HG03342 (cell line): ENCODE results near the gene IRF2BPL.
"Not testable (repeated sequence)": the region's sequence is repeated elsewhere in the genome, so short reads cannot be mapped to it uniquely, and the experiment has no call there.

Source experiments
- ATAC-seq: cut with Tn5 transposase; IDR thresholded peaks from one replicate; pipeline ENCODE4 v1.9.1; 2021; ENCODE audit warnings: mild to moderate bottlenecking, moderate library complexity; ENCODE audit not compliant: unreplicated experiment

The IRF2BPL gene

DNA sequence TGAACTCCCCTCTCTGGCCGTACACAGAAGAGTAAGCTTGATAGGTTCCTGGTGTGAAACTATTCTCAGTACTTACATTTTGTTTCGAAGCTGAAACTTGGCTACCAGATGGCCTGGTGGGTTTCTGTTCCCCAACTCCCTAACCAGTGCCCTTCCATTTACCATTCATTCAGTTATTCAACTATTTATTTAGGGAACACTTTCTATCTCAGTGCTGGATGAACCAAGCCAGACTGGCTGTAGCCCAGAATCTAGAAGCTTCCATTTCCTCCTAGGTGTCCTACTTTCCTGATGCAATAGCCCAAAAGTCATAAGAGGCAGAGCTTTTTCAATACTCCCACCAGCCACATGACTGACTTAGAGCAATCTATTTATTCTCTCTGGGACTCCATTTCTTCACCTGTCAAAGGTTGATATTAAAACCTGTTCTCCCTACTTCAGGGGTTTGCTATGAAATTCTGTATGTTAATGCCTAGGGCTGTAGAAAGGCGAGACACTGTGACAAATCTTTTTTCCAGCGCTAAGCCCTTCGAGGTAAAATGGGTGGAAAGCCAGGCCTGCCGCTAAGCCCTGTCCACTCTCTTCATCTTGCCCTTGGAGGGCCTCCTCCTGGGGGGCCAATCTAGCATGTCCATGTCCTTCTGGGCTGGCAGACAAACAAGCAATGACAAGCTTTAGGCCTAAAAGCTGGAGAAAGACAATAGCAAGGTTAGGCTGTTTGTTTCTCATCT, 8.1 kb upstream of the IRF2BPL start:
- no peak for ATAC-seq

DNA sequence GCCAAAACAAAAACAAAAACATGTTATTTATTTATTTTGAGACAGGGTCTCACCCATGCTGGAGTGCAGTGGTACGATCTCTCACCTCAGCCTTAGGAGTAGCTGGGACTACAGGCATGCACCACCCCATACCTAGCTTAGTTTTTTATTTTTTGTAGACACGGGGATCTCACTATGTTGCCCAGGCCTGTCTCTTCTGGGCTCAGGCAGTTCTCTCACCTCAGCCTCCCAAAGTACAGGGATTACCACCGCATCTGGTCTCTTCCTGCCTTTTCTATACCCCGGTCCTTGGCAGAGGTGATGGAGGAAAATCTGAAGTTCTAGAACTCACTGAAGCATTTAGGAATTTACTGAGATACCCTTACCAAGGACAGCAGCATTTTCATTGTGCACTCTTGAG, 6.8 kb upstream of the IRF2BPL start:
- no peak for ATAC-seq

DNA sequence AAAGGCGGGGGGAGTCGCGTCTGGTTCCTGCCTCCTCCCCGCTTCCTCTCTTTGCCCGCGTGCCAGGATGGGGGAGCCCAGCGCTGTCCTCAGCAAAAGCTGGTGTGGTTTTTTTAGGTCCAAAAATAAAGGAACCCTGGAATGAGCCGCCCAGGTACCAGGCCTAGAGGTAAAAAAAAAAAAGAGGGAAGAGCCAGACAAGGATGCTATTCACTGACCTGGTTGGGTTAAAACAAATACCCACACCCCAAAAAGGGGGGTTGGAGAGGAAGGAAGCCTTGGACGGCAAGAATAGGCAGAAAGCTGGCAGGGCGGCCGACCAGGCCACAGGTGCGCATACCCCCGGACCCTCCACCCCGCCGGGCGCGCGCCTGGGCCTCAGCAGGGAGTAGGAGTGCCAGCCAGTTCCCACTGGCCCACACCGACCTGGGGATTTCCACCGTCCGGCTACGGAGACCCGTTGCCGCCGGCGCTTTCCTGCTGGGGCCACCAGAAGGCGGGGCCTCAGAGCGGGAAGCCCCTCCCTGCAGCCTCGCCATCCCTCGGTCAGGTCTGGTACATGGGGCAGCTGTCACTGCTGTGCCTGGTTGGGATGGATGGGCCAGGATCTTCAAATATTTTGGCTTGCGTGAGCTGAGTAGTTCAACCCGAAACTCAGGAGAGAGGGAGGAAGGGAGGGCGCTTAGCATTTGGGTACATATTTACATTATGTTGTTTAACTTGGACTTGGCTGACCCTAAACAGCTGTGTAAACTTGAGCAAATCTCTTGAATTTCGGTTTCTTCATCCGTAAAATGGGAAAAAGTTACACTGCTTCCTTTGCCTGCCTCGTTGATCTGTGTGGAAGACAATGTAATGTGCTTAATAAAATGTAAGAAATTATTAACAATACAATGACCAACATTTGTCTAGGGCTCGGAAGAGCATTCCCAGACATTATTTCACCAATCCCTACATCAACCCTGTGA, 5.4 kb upstream of the IRF2BPL start:
- ATAC-seq: peak; percentile 68

DNA sequence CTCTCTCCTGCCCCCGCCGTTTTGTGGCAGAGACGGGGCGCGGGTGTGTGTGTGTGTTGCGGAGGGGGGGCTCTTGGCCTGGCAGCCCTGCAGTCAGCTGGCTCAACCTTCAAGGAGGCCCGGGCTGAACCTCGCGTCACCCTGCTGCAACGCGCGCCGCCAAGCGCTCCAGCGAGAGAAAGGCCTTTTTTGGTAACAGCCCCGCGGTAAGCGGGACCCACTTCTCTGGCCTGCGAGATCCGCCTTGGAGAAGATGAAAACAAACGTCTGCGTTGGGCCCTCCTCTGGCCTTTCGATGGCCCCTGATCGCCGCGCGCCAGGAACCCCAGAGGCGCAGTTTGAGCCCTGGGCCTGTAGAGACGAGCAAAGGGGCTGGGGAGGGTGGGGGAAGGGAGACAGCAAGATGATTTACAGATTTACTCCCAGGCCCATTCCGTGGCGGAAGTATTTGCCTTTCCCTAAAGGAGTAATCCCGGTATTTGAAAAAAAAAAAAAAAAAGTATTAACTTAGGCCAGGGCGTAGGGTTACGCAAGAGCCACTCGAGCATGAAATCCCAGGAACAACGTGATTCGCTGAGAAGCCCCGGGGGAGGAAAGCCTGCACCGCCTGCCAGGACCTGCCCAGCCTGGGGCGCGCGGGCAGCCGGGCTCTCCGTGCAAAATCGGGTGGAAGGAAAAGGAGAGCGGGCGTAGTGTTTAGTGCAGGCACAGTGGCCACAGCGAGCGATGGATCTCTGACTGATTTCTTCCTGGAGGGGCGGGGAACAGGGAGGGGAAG, 4.5 kb upstream of the IRF2BPL start:
- no peak for ATAC-seq

DNA sequence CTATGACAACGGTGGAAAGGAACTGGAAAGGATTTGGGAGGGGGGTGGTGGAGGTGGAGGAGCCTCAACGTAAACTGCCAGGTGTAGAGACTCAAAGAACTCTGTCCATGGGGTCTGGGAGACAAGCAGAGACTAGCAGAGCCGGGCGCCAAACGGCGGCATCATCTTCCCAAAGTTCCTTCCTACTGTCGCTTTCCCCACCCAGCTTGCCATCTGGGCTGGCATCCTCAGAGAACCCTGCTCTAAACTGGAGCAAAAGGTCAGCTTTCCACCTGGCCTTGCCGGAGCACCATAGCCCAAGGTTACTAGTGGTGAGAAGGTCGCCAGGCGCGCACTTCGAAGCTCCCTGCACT, 4.0 kb upstream of the IRF2BPL start:
- no peak for ATAC-seq

DNA sequence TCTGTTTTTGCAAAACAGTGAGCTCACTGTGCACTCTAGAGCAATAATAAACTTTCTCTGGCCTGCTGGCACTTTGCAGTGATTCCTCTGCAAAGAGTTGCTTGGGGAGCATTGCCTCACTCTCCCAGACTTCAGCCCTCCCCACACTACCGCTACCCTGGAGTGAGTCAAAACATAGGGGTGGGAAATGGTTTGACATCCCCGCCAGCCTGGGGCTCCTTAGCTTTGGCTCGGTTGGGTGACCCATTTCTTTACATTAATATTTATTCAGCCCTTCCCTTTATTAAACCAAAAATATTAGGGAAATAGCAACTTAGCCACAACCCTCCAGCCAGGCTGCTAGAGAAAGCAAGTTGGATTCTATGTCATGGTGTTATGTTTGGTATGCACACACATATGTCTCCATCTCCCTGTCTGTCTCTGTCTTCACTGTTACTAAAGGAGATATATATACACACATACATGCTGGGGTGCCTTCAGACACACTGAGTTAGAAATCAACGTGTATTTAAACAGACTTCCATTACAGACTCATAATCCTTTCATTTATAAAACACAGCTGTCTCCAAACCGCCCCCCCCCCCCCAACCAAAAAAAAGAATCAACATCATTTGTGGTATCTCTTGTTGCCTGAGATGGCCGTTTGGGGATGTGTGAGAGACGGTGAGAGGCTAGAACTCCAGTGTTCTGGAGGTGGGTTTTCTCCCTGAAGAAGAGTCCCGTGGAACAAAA, 3.4 kb upstream of the IRF2BPL start:
- no peak for ATAC-seq

DNA sequence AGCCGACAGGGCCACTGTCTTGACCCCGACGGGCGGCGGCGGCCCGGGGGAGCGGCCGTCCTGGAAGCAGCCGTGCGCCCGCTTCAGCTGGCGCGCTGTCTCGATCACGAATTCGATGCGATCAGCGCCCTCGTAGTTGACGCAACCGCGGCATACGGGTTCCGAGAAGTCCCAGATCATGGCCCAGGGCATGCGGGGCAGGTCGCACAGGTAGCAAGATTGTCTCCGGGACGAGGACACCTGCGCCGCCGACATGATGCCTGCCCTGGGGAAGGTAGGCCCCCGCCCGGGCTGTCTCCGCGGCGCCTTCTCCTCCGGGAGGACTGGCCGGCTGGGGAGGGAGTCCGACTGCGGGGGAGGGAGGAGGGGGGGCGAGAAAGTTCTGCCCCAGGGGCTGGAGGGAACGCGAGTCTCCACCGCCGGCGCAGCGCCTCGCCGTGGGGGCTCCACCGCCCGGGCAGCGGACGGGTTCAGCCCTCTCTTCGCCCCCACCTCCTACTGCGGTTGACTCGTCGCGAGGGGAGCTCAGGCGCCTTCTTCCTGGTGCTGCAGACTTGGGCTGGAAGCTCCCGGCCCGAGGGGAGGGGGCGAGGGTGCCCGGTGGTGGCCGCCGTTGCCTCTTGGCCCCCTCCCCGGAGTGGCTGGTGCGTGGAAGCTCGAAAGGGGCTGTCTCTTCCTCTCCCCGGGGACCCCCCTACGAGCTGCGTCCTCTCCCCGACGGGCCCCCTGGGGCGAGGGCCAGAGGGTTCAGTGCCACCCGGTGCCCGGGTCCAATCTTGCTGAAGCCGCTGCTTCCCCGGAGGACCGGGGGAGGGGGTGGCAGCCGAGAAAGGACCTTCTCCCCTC, 747 bp downstream of the IRF2BPL start:
- peak; percentile 29 for ATAC-seq

DNA sequence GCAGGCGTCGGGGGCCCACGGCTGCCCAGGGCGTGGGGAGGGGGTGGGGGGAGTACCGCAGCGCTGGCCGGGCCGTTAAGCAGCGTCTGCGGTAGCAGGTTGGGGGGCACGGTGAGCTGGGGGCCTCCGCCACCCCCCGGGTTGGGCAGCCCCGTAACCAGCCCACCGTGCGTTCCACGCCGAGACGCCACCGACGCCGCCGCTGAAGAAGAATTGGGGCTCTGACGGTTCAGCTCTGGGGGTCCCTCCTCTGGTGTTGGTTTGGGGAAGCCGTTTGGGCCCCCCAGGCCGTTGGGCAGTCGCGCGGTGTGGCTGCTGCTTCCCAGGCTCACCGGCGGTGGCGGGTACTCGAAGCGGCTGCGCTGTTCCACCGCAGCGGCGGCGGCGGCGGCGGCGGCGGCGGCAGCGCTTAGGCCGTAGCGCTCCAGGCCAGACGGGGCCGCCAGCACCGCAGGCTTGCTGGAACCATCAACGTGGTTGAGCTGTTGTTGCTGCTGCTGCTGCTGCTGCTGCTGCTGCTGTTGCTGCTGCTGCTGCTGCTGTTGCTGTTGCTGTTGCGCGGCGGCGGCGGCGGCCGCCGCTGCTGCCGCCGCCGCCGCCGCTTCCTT, 1.5 kb downstream of the IRF2BPL start:
- peak; percentile 13 for ATAC-seq

DNA sequence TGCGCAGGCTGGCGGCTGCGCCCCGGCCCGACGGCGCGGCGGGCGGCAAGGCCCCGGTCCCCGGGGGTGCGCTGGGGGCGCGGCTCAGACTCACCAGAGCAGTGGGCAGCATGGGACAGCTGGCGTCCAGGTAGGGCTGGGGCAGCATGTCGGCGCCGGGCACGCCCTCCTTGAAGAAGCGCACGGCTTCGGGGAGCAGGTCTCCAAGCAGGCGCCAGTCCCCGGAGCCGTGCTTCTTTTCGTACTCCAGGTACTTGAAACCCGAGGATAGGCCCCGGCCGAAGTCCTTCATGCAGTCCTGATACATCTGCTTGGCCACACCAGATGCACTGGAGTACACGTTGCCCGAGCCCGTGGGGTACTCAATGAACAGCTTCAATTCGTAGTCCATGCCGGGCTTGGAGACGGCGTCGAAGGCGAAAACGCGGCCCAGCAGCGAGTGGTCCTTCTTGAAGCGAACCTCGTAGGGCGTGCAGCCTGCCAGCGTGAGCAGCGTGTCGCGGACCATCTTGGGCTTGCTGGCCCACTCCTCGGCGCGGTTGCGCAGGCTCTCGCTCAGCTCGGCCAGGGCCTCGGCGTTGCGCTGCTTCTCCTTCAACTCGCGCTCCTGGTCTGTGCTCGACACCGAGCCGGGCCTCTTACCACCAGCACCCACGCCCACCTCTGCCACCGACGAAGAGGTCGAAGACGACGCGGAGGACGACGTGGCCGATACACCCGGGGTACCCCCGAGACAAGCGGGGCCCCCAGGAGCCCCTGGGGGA, 2.2 kb downstream of the IRF2BPL start:
- no peak for ATAC-seq

DNA sequence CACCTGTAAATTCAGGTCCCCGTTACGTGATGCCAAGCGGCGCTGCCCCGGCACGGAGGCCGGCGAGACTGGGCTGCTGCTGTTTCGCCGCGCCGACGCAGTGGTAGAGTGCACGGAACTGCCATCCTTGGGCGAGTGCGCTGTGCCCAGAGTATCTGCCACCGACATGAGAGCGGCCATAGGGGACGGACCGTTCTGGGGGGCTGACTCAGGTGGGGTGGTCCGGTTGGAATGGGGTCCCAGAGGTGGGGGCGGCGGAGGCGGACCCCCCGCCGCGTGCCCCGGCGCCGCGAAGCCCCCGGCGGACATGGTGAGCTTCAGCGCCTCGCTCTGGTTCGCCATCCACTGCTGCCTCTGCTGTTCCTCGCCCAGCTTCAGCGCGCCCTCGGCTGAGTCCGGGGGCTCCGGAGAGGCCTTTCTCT, 2.8 kb downstream of the IRF2BPL start:
- ATAC-seq: no peak

DNA sequence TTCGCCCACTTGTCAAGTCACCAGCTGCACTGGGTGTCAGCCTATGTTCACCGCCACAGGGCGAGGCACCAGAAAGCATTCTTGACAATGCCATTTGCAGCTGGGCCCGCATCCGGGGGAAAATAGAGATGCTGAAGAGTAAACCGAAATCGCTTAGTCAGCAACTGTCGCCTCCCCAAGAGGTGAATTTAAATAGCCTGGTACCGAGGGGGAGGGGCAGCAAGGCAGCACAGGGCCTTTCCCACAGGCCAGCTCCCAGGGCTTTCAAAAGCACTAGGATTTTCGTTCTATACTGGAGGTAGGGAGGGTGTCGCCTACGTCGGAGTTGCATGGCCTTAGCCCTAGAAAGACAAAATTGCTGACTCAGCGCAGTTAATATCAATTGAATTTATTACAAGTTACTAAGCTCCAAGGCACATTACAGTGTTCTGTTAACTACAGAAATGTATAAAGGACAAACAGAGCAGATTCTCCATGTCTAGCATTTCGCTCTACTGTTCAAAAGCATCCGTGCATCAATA, 4.3 kb downstream of the IRF2BPL start:
- no peak for ATAC-seq

DNA sequence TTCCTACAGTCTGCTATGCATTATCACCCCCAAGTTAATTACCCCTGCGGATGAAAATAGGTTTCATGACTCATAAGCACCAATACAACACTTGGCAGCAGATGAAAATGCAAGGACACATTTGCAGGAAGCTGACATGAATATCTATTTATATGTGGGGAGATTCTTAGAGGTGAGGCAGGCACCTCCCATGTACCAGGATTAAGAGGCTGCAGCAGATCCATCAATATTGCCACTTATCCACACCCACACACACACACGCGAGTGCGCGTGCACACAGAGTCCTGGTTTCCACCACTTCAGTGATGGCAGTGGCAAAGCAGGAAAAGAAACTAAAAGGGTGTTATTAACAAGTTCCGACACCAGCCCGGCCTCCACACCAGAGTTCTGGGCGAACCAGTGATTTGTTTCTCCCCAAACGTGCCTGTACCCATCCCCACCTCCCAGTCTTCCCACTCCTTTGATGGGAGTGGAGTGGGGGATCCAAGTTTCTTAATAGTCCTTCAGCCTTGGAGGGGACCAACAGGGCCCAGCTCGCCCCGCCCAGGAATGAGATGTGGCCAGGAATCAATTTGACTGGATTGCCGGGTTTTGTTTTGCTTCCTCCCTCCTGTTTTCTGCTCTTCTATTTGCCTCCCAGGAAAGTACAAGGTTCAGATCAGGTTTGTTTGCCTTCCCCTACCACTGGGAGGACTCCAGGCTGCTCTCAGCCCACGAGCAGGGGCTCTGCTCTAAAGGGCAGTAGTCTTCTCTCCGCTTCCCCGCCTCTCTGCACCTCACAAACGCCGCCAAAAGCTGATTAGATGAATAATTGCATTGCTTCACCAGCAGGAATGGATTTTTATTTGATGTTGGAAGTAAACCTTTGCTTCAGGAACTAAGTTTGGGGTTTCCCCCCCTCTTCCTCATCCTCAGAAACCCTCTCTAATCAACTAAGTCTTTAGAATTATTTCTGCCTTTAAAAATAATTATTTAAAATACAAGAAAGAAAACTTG, 5.2 kb downstream of the IRF2BPL start:
- ATAC-seq: no peak

DNA sequence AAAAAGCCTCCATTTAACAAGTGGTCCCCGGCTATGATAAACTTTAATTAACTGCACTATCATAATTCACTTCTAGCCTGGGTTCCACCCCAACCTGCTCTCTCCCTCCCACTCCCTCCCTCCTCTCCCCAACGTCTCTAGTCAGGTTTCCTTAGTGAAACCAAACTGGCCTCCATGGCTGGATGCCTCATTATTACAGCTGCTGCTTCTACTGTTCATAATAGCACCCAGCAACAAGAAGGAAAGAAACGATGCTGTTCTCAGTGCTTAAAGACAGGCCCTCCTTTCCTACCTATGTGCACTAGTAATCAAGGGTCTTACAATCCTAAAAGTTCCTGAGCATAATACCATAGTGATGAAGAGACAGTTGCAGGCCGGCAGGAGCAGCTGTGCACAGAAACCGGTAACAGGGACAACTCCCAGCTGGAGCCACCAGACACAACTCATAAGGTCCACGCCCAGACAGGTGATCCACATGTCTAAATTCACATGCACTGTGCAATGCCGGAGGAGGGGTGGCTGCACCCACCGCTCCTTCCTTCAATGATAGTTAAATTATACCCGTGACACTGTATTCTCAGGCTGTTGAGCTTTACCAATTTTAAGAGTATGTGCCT, 6.2 kb downstream of the IRF2BPL start:
- ATAC-seq: peak; percentile 53

DNA sequence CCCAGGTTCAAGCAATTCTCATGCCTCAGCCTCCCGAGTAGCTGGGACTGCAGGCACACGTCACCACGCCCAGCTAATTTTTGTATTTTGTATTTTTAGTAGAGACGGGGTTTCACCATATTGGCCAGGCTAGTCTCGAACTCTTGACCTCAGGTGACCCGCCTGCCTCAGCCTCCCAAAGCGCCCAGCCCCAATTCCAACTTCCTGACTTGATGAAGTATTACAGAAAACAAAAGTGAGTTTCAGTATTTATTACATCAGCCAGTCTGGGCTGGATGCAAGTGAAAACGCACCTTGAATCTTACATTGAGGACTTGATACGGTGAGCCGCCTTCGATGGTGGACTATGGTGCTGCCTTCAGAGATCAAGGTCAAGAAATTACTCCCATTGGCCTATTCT, 7.1 kb downstream of the IRF2BPL start:
- not testable (repeated sequence) for ATAC-seq

DNA sequence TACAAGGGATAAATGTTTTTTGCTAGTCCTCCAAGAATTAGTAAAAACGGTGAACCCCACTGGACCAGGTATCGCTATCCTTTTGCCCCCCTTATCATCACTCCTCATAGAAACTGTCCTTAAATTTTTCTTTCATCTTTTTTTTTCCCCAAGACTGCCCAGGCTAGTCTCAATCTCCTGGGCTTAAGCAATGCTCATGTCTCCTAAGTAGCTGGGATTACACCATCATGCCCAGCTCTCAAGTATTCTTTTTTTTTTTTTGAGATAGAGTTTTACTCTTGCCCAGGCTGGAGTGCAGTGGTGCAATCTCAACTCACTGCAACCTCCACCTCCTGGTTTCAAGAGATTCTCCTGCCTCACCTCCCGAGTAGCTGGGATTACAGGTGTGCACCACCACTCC, 9.7 kb downstream of the IRF2BPL start:
- ATAC-seq: no peak

DNA sequence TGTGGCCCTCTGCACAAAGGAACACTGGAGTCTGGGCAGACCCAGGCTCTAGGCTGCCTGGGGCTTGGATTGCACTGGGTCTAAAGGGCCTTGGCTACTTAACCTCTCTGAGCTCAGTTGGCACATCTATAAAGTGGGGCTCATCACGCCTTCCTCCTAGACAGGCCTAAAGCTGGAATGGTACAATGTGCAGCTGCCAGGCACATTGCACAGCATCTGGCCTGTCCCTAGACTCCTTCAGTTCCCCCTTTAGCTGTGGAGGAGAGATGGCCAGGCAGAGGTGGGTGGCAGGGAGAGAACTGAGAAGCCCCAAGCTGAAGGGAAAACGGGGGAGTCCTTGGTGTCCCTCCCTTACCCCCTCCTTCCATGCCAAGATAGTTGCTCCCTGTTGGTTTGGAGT, 10.8 kb downstream of the IRF2BPL start:
- ATAC-seq: no peak

DNA sequence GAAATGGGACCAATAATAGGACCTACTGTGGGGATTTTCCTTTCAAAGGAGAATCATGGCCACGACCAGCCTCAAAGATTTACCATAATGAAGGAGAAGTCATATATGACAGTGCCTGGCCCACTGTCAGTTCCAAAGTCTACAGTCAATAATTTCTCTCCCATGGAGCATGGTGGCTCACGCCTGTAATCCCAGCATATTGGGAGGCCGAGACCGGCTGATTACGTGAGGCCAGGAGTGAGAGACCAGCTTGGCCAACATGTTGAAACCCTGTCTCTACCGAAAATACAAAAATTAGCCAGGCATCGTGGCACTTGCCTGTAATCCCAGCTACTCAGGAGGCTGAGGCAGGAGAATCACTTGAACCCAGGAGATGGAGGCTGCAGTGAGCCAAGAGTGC, 13.8 kb downstream of the IRF2BPL start:
- no peak for ATAC-seq
